Cardiac muscle cell (in vitro differentiated cells and primary cell): Measurements from ENCODE around the gene ANO5. TPM values are rescaled to one million over a fixed set of nuclear protein-coding genes. Genes with fewer than 3 reads are reported as not detected.

Experiments used
- DNase-seq, 2 donors: peaks; one replicate each; pipeline versions ENCODE4 v3.0.0 to v3.0.0-alpha.2; 2010 to 2017; ENCODE audit warnings: low read depth in 1 of 2, low spot score in 1 of 2
- H3K27ac ChIP-seq: fragments of 200-600 bp; sonication (generic); 2 replicates; pipeline ENCODE4 v1.5.1; 2016
- H3K27me3 ChIP-seq: fragments of 200-600 bp; sonication (generic); 2 replicates; pipeline ENCODE4 v1.6.0; 2016; ENCODE audit warnings: control low read depth
- H3K36me3 ChIP-seq: fragments of 200-600 bp; sonication (generic); 2 replicates; pipeline ENCODE4 v1.5.1; 2016; ENCODE audit warnings: control low read depth
- H3K4me1 ChIP-seq: fragments of 200-600 bp; sonication (generic); 2 replicates; pipeline ENCODE4 v1.8.1; 2017; ENCODE audit warnings: low read depth, mild to moderate bottlenecking, mixed run types
- H3K4me3 ChIP-seq: fragments of 200-600 bp; sonication (generic); 2 replicates; pipeline ENCODE4 v1.5.1; 2016; ENCODE audit warnings: mild to moderate bottlenecking
- H3K9me3 ChIP-seq: fragments of 200-600 bp; sonication (generic); 2 replicates; pipeline ENCODE4 v1.5.1; 2017; ENCODE audit warnings: low read depth, mild to moderate bottlenecking, control low read depth
- polyA plus RNA-seq: library from polyadenylated mRNA; unstranded; fragments of >200 nt; fragmentation: Nextera tagmentation; extraction: Ambion mirVana; gene quantifications from 2 replicates; pipeline ENCODE4 v1.2.1, GENCODE V29; 2016
- total RNA-seq: library from RNA; depleted of rRNA; stranded (reverse); fragments of >200 nt; gene quantifications from 2 replicates; pipeline ENCODE4 v1.2.3, GENCODE V29; 2016
- TF ChIP-seq, protein P1 (sequence below): IDR thresholded peaks from 2 replicates; pipeline ENCODE4 v1.5.1; 2012; ENCODE audit warnings: low read depth, mild to moderate bottlenecking, low read length

Gene ANO5
- total and polyA plus RNA-seq, 2 experiments from 2014 or later, result 5.3 to 10.9 TPM

DNA sequence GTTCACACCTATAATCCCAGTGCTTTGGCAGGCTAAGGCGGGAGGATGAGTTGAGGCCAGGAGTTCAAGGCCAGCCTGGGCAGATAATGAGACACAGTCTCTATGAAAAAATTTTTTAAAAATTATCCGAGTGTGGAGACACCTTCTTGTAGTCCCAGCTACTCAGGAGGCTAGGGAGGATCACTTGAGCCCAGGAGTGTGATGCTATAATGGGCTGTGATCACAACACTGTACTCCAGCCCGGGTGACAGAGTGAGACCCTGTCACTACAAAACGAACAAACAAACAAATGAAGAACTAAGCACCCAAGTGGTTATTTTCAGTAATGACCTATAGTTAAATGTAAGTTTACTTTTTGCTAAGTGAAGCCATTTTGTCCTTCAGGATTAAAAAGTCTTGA lies 32.3 kb downstream of the ANO5 start:
- TF ChIP-seq, protein P1, sequence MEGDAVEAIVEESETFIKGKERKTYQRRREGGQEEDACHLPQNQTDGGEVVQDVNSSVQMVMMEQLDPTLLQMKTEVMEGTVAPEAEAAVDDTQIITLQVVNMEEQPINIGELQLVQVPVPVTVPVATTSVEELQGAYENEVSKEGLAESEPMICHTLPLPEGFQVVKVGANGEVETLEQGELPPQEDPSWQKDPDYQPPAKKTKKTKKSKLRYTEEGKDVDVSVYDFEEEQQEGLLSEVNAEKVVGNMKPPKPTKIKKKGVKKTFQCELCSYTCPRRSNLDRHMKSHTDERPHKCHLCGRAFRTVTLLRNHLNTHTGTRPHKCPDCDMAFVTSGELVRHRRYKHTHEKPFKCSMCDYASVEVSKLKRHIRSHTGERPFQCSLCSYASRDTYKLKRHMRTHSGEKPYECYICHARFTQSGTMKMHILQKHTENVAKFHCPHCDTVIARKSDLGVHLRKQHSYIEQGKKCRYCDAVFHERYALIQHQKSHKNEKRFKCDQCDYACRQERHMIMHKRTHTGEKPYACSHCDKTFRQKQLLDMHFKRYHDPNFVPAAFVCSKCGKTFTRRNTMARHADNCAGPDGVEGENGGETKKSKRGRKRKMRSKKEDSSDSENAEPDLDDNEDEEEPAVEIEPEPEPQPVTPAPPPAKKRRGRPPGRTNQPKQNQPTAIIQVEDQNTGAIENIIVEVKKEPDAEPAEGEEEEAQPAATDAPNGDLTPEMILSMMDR, result no peak
- no peak for DNase-seq
- H3K4me3 ChIP-seq, result no peak overlapping the region
- H3K36me3 ChIP-seq, result no peaks in the 10 kb centered on the region
- H3K4me1 ChIP-seq, result peaks cover 16% of the 10 kb centered on the region
- no peaks in the 10 kb centered on the region for H3K9me3 ChIP-seq
- H3K27ac ChIP-seq, result no peak overlapping the region
- no peaks in the 10 kb centered on the region for H3K27me3 ChIP-seq

DNA sequence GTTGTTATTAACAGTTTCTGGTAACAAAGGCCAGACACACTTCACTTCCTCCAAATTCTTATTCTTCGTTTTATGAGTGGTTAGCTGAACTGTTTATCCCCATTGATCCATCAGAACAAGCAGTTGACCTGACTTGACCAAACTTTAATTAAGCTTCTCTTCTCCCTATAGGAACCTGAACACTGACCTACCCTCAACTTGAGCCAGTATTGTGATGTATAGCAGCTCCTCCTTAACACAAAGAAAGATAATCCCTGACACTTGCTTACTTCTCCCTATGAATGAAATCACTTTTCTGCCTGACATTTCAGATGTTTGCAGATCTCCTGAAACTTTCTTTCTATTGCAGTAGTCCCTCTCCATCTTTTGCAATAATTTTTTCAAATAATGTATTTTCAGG lies 41.9 kb downstream of the ANO5 start:
- DNase-seq, result no peak
- H3K36me3 ChIP-seq, result no peaks in the 10 kb centered on the region
- TF ChIP-seq, protein P1, result no peak
- no peaks in the 10 kb centered on the region for H3K27me3 ChIP-seq
- H3K9me3 ChIP-seq, result no peaks in the 10 kb centered on the region
- H3K4me1 ChIP-seq, result no peaks in the 10 kb centered on the region
- H3K4me3 ChIP-seq, result no peak overlapping the region
- H3K27ac ChIP-seq, result no peak overlapping the region

DNA sequence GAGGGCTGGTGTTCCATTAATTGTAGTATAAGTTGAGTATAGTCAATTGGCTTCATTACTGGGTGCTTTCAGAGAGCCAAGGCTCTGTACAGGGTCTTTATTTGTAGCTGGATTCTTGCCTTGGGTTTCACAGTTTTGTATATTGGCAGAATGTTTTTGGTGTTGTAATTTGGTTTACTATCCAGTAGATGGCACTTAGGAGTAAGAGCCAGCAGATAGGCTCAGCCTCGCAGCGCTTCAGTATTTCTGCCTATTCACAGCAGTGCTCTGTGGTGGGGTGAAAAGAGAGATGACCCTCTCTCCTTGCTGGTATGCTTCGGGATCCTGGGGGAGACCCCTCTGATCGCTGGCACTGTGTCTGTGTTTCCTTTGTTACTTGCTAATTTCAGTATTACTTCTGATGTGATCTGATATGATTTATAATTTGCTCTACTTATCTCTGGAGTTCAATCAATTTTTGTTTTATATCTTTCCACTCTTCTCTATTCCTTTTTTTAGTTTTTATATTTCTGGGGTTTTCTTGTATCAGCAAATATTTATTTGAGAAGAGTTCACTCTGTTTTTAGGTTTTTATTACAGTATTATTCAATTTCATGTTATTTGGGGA lies 52.2 kb downstream of the ANO5 start:
- TF ChIP-seq, protein P1, result peak; percentile 72
- peak; percentile 55 to 66 for DNase-seq

DNA sequence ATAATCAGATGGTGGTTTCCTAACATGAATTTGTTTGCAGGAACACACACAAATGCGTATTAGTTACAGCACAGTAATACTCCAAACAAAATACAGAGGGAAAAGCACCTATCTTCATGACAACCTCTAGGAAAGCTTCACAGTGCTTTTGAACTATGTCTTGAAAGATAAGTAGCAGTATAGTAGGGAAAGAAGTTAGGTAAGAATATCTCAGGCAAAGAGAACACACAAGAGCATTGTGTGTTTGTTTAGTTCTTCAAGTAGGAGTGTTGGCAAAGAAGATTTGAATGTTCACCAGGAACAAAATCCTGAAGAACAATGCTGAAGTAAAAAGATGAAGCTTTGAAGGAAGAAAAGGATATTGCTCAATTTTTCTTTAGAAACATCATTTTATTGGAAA lies 54.1 kb downstream of the ANO5 start:
- Histone ChIP-seq H3K36me3 (no peaks in the 10 kb centered on the region), H3K27ac (no peak overlapping the region), H3K9me3 (no peaks in the 10 kb centered on the region), H3K27me3 (no peaks in the 10 kb centered on the region), H3K4me1 (no peaks in the 10 kb centered on the region), H3K4me3 (no peak overlapping the region)
- DNase-seq, result no peak
- TF ChIP-seq, protein P1, result no peak

More for the DNA sequence above, 52.2 kb downstream of the ANO5 start:
- H3K9me3 ChIP-seq, result no peaks in the 10 kb centered on the region
- H3K36me3 ChIP-seq, result no peaks in the 10 kb centered on the region
- no peak overlapping the region for H3K4me3 ChIP-seq
- no peaks in the 10 kb centered on the region for H3K4me1 ChIP-seq
- H3K27ac ChIP-seq, result no peak overlapping the region
- H3K27me3 ChIP-seq, result no peaks in the 10 kb centered on the region

DNA sequence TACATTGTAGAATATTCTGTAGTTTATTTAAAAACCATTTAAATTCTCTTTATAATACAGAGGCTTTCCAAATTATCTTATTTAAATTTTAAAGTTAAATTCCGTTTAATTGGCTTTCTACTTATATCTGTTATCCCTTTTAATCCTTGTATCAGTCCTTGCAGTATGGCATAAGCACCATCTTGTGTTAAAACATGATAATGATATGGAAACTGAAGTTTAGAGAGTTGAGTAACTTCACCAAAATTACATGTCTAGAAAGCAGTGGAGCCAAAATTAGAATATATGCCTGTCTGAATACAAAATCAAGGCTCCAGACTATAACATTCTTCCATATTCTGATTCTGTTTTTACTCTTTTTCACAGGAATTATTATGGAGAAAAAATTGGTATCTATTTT lies 57.0 kb downstream of the ANO5 start:
- Histone ChIP-seq H3K27me3 (no peaks in the 10 kb centered on the region), H3K4me3 (no peak overlapping the region)
- TF ChIP-seq, protein P1, result no peak

More for the DNA sequence above, 57.0 kb downstream of the ANO5 start:
- Histone ChIP-seq H3K9me3 (no peaks in the 10 kb centered on the region), H3K27ac (no peak overlapping the region), H3K4me1 (no peaks in the 10 kb centered on the region), H3K36me3 (no peaks in the 10 kb centered on the region)
- no peak for DNase-seq
